ENCODE data around the gene TUBA3E. TPM values are rescaled to one million over a fixed set of nuclear protein-coding genes. Genes with fewer than 3 reads are reported as not detected.
"Not testable (repeated sequence)": the region's sequence is repeated elsewhere in the genome, so short reads cannot be mapped to it uniquely, and the experiment has no call there.

Gene TUBA3E
- total and polyA plus RNA-seq, 4 donors: 0.11 TPM; not detected in 3

DNA sequence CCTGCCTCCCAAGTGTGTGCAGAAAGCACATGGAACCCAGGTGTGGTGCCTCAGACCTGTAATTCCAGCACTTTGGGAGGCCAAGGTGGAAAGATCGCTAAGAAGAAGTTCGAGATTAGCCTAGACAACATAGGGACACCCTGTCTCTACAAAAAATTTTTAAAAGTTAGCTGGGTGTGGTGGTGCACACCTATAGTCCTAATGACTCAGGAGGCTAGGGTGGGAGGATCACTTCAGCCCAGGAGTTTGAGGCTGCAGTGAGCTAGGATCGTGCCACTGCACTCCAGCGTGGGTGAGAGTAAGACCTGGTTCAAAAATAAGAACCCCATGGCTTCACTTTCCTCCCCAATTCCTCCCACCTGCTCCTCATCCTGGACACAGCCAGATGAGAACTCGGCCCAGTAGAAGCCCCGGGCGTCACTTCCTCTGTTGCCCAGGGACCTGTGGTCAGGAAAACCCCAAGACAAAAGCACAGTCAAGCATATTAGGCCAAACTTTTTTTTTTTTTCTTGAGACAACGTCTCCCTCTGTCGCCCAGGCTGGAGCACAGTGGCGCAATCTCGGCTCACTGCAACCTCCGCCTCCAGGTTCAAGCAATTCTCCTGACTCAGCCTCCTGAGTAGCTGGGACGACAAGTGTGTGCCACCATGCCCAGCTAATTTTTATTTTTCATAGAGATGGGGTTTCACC, 40.3 kb downstream of the TUBA3E start:
- peaks cover 91% of the 10 kb centered on the region for H3K36me3 ChIP-seq (ENCODE audit: control insufficient read depth, insufficient read depth, low read length)
- H3K4me3 ChIP-seq (ENCODE audit: low read depth, low read length); H3K4me1 ChIP-seq (ENCODE audit: control insufficient read depth, insufficient read depth, low read length); H3K27ac ChIP-seq (ENCODE audit: low read depth, low read length); H3K27me3 ChIP-seq (ENCODE audit: control insufficient read depth, insufficient read depth, low read length); DNase-seq (ENCODE audit: low read depth in 4 of 6, low spot score in 6 of 6); H3K9me3 ChIP-seq (ENCODE audit: control insufficient read depth, insufficient read depth, low read length): not testable (repeated sequence)
- WGBS (ENCODE audit: insufficient coverage): 86% methylated on average over 8 of the region's 13 CpGs

DNA sequence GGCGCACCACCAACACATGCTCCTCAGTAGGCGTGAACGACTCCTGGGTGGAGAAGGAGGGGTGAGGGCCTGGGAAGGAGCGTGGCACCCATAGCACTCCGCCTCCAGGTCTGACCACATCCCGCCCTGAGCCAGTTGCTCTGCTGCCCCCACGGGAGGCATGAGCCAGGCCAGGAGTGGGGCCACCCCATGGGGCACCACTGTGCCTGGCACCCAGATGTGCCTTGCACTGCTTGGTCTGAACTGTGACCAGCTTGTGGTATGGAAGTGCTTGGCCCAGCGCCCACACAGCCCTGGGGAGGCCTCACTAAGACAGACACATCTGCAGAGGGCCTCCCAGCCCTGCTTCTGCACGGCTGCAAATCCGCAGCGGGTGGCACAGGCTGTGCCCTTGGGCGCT, 40.9 kb downstream of the TUBA3E start:
- H3K9me3 ChIP-seq (ENCODE audit: control insufficient read depth, insufficient read depth, low read length); H3K27me3 ChIP-seq (ENCODE audit: control insufficient read depth, insufficient read depth, low read length); H3K4me1 ChIP-seq (ENCODE audit: control insufficient read depth, insufficient read depth, low read length); H3K27ac ChIP-seq (ENCODE audit: low read depth, low read length); H3K4me3 ChIP-seq (ENCODE audit: low read depth, low read length); DNase-seq (ENCODE audit: low read depth in 4 of 6, low spot score in 6 of 6): not testable (repeated sequence)
- WGBS (ENCODE audit: insufficient coverage): 87% methylated on average over 10 of the region's 12 CpGs
- peaks cover 92% of the 10 kb centered on the region for H3K36me3 ChIP-seq (ENCODE audit: control insufficient read depth, insufficient read depth, low read length)

GRCh38 chr2:130156624-130157004, 41.6 kb downstream of the TUBA3E start:
- no peaks in the 10 kb centered on the region for H3K27me3 ChIP-seq (ENCODE audit: control insufficient read depth, insufficient read depth, low read length)
- no peak overlapping the region for H3K4me3 ChIP-seq (ENCODE audit: low read depth, low read length)
- DNase-seq (ENCODE audit: low read depth in 4 of 6, low spot score in 6 of 6): no peak
- H3K9me3 ChIP-seq (ENCODE audit: control insufficient read depth, insufficient read depth, low read length): no peaks in the 10 kb centered on the region
- H3K36me3 ChIP-seq (ENCODE audit: control insufficient read depth, insufficient read depth, low read length): peaks cover 94% of the 10 kb centered on the region
- no peaks in the 10 kb centered on the region for H3K4me1 ChIP-seq (ENCODE audit: control insufficient read depth, insufficient read depth, low read length)
- 94% methylated on average over 8 of the region's 9 CpGs for WGBS (ENCODE audit: insufficient coverage)
- no peak overlapping the region for H3K27ac ChIP-seq (ENCODE audit: low read depth, low read length)

DNA sequence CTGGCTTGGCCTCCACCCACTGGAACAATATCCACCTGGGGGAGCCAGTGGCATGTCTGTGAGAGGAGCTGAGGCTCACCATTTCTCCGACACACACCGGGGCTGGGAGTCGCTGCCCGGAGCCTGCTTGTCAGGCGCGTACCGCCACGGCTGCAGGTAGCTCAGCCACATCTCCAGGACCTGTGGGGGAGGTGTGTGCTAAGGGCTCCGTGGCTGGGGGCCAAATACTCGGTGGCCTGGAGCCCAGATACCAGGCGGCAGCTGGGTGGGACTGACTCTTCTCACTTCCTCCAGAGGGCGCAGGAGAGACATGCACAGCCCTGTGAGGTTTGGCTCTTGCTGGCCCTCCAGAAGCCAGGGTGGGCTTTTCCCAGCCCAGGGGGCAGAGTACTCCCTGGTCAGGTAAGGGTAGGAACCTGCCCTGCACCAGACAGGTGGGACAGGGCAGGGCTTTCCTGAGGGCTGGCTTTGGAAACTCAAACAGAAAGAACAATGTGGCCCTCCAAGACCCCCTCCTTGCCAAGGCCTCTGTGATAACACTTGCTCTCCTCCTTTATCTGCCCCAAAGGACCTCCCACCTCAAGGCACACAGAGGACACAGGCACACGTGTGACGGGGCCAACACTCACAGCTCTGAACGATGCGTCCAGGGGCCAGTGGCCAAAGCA, 42.1 kb downstream of the TUBA3E start:
- H3K4me3 ChIP-seq (ENCODE audit: low read depth, low read length); H3K27ac ChIP-seq (ENCODE audit: low read depth, low read length); H3K27me3 ChIP-seq (ENCODE audit: control insufficient read depth, insufficient read depth, low read length); H3K9me3 ChIP-seq (ENCODE audit: control insufficient read depth, insufficient read depth, low read length); H3K4me1 ChIP-seq (ENCODE audit: control insufficient read depth, insufficient read depth, low read length): not testable (repeated sequence)
- peaks cover 91% of the 10 kb centered on the region for H3K36me3 ChIP-seq (ENCODE audit: control insufficient read depth, insufficient read depth, low read length)
- peak in 2 of 6 donors; percentile 49 to 55 for DNase-seq (ENCODE audit: low read depth in 4 of 6, low spot score in 6 of 6)
- WGBS (ENCODE audit: insufficient coverage): 20% methylated on average over 4 of the region's 16 CpGs

DNA sequence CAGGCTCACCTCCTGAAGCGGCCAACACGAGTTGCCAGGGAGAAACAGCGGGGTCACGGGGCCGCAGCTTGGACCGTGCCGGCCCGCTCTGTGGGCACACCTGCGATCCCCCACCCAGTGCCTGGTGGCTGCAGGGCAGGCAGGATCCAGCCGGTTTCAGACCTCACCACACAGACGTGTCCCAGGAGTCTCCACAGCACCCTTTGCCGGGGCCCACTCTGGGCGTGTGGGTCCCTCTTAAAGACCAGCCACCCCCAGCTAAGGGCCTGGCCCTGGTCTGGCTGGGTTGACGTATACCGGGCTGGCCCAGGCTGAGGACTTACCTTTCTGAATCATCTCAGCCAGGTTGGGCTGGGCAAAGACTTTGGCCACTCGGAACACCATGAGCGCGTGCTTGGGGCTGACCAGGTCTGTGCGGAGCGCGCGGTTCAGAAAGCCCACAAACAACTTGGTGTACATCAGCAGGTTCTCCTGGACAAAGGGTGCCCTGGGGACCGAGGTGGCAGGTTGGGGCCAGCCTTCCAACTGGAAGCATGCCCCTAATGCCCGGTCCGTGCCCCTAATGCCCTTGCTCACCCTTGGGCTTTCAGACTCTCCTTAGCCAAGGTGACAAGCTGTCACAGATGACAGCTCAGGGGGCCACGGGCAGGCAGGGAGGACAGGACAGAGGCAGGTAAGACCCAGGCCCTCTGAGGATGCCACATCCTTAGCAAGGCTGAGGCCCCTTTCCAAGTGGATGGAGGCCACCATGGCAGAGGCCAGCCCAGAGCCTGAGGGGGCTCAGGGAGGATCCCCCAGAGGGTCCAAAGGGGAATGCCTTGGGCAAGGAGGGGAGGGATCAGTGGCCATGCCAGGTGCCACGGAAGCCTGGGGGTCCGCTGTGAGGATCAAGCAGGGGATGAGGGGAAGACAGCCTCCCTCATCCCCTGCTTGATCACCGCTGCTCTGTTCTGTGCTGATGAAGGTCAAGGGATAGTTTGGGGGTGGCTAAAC, 43.2 kb downstream of the TUBA3E start:
- H3K4me3 ChIP-seq (ENCODE audit: low read depth, low read length): no peak overlapping the region
- DNase-seq (ENCODE audit: low read depth in 4 of 6, low spot score in 6 of 6): no peak
- peaks cover 91% of the 10 kb centered on the region for H3K36me3 ChIP-seq (ENCODE audit: control insufficient read depth, insufficient read depth, low read length)
- WGBS (ENCODE audit: insufficient coverage): 98% methylated on average over 26 of the region's 29 CpGs
- no peaks in the 10 kb centered on the region for H3K9me3 ChIP-seq (ENCODE audit: control insufficient read depth, insufficient read depth, low read length)
- no peak overlapping the region for H3K27ac ChIP-seq (ENCODE audit: low read depth, low read length)
- no peaks in the 10 kb centered on the region for H3K27me3 ChIP-seq (ENCODE audit: control insufficient read depth, insufficient read depth, low read length)
- H3K4me1 ChIP-seq (ENCODE audit: control insufficient read depth, insufficient read depth, low read length): no peaks in the 10 kb centered on the region

GRCh38 chr2:130154423-130154770, 43.8 kb downstream of the TUBA3E start:
- not testable (repeated sequence) for H3K4me3 ChIP-seq (ENCODE audit: low read depth, low read length); H3K27ac ChIP-seq (ENCODE audit: low read depth, low read length); DNase-seq (ENCODE audit: low read depth in 4 of 6, low spot score in 6 of 6); H3K27me3 ChIP-seq (ENCODE audit: control insufficient read depth, insufficient read depth, low read length); H3K4me1 ChIP-seq (ENCODE audit: control insufficient read depth, insufficient read depth, low read length); H3K9me3 ChIP-seq (ENCODE audit: control insufficient read depth, insufficient read depth, low read length)
- WGBS (ENCODE audit: insufficient coverage): 93% methylated on average over 3 of the region's 8 CpGs
- H3K36me3 ChIP-seq (ENCODE audit: control insufficient read depth, insufficient read depth, low read length): peaks cover 84% of the 10 kb centered on the region

DNA sequence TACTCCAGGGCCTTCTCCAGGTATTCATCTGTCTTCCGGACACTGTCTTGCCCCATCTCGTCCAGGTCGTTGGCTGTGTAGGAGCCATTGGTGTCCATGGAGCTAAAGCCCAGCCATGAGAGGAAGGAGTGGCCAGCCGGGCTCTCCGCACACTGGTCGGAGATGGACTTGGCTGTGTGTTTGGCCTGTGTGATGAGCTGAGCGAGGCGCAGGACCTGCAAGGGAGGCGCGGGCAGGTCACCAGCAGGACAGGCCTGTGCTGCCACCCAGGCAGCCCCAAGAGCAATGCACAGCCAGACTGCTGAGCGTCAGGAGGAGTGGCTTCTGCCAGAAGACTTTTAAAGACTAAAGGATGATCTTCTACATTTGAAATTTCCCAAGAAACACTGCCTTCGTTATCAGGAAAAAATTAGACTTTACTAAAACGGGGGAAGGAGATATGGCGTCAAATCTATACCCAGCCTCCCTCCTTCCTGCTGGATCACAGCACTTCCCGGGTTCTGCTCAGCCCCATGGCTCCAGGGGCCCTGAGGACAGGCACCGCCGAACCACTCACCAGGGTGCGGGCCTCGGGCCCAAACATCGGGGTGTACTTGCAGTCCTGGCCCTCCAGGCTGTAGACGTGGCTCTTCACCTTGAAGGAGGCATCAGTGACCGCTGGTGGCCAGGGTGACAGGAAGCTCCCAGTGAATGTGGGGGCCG, 44.4 kb downstream of the TUBA3E start:
- not testable (repeated sequence) for H3K4me3 ChIP-seq (ENCODE audit: low read depth, low read length); DNase-seq (ENCODE audit: low read depth in 4 of 6, low spot score in 6 of 6); H3K9me3 ChIP-seq (ENCODE audit: control insufficient read depth, insufficient read depth, low read length); H3K27me3 ChIP-seq (ENCODE audit: control insufficient read depth, insufficient read depth, low read length); H3K27ac ChIP-seq (ENCODE audit: low read depth, low read length); H3K4me1 ChIP-seq (ENCODE audit: control insufficient read depth, insufficient read depth, low read length)
- peaks cover 79% of the 10 kb centered on the region for H3K36me3 ChIP-seq (ENCODE audit: control insufficient read depth, insufficient read depth, low read length)
- WGBS (ENCODE audit: insufficient coverage): 92% methylated on average over 11 of the region's 23 CpGs

DNA sequence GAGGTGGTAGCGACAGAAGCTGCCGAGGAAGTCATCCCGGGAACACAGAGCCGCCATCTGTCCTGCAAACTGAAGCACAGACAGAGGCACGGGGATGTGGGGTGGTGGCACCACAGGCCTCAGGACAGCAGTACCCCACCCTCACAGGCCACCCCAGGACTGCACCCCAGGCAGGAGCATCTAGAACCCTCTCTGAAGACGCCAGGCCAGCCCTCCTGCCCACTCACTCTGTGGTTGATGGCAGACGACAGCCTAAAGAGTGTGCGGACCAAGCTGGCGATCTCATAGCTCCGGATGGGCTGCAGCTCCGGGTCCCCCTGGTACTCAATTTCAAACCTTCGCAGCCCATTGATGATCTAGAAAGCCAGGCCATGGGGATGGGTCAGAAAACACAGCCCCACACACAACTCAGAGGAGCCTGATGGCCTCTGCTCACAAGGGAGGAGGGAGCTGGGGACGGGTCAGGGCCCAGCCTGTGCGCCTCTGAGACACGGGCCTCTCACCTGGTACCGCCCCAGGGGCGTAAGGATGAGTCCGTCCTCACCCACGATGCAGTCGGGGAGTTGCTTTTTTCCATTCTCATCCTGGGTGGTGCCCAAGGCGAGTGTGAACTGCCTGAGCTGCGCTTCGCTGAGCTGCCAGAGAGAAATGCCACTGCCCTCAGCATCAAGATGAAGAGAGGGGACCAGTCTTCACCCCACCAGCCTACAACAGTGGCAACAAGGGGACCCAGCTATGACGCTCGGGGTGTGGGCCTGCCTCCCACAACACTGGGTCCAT, 45.2 kb downstream of the TUBA3E start:
- Histone ChIP-seq H3K27ac (ENCODE audit: low read depth, low read length) (no peak overlapping the region), H3K27me3 (ENCODE audit: control insufficient read depth, insufficient read depth, low read length) (no peaks in the 10 kb centered on the region), H3K9me3 (ENCODE audit: control insufficient read depth, insufficient read depth, low read length) (no peaks in the 10 kb centered on the region), H3K36me3 (ENCODE audit: control insufficient read depth, insufficient read depth, low read length) (peaks cover 71% of the 10 kb centered on the region), H3K4me1 (ENCODE audit: control insufficient read depth, insufficient read depth, low read length) (no peaks in the 10 kb centered on the region), H3K4me3 (ENCODE audit: low read depth, low read length) (no peak overlapping the region)
- no peak for DNase-seq (ENCODE audit: low read depth in 4 of 6, low spot score in 6 of 6)
- WGBS (ENCODE audit: insufficient coverage): 91% methylated on average over 18 of the region's 25 CpGs
